AG04450 (cell line): ENCODE results near the gene APPBP2. TPM values are rescaled to one million over a fixed set of nuclear protein-coding genes. Genes with fewer than 3 reads are reported as not detected.

Experiments
- CTCF ChIA-PET: fragments of 300-600, 350-600 bp; formaldehyde crosslinking; extraction: SDS; loops from one replicate; lab custom pipeline; 2022; ENCODE audit warnings: antibody characterized with exemption, inconsistent platforms; lab: Charles Lee
- POLR2A ChIA-PET: fragments of 350-600 bp; formaldehyde crosslinking; extraction: SDS; loops from one replicate; lab custom pipeline; 2021; ENCODE audit warnings: antibody characterized with exemption, inconsistent platforms; lab: Yijun Ruan, JAX
- DNase-seq: peaks from one replicate; pipeline ENCODE4 v3.0.0-alpha.2; 2011; ENCODE audit warnings: low read depth, low spot score
- H3K27ac ChIP-seq: one replicate; pipeline ENCODE4 v1.5.1; 2012; ENCODE audit warnings: low read depth, low read length, control low read depth
- H3K27me3 ChIP-seq: one replicate; pipeline ENCODE4 v1.6.0; 2012; ENCODE audit warnings: low read length; ENCODE audit not compliant: control insufficient read depth, insufficient read depth
- H3K4me3 ChIP-seq: 2 replicates; pipeline ENCODE4 v1.5.1; 2011; ENCODE audit warnings: mild to moderate bottlenecking, low read depth, low read length, control low read depth
- H3K9me3 ChIP-seq: 2 replicates; pipeline ENCODE4 v1.5.1; 2012; ENCODE audit warnings: low read length; ENCODE audit not compliant: control insufficient read depth, insufficient read depth
- polyA plus RNA-seq: library from polyadenylated mRNA; depleted of rRNA; stranded (reverse); fragments of >200 nt; gene quantifications from 2 replicates; pipeline ENCODE4 v1.2.3, GENCODE V29; 2011
- TF ChIP-seq, protein P1 (sequence below): IDR thresholded peaks from 2 replicates; pipeline ENCODE4 v1.5.1; 2011; ENCODE audit warnings: low read depth, low read length, control low read depth, inconsistent platforms

APPBP2 gene
- polyA plus RNA-seq, 1 experiment: 55.1 TPM

DNA sequence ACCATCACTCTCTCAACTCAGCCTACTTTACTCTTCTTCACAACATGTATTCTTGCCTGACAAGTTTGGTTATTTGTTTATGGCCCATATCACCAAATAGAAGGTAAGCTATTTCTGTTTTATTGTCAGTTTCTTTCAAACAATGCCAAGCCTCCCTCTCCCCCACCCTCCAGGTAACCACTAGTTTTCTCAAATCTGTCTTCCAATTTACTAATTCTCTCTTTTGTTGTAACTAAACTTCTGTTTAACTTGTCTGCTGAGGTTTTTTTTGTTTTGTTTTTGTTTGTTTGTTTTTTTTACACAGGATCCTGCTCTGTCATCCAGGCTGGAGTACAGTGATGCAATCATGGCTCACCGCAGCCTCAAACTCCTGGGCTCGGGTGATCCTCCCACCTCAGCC is 68.9 kb downstream of the APPBP2 start:
- ChIA-PET CTCF (interaction anchor here (0.7 to 1.4 kb wide), 2 partner anchors 181 to 226 kb away, joined by 3 to 5 read pairs; no protein-coding TSS in a partner anchor), POLR2A (no interaction called here)
- Histone ChIP-seq H3K27me3 (no peaks in the 10 kb centered on the region), H3K27ac (no peak overlapping the region), H3K9me3 (peaks cover 5% of the 10 kb centered on the region), H3K4me3 (no peak overlapping the region)
- TF ChIP-seq, protein P1, sequence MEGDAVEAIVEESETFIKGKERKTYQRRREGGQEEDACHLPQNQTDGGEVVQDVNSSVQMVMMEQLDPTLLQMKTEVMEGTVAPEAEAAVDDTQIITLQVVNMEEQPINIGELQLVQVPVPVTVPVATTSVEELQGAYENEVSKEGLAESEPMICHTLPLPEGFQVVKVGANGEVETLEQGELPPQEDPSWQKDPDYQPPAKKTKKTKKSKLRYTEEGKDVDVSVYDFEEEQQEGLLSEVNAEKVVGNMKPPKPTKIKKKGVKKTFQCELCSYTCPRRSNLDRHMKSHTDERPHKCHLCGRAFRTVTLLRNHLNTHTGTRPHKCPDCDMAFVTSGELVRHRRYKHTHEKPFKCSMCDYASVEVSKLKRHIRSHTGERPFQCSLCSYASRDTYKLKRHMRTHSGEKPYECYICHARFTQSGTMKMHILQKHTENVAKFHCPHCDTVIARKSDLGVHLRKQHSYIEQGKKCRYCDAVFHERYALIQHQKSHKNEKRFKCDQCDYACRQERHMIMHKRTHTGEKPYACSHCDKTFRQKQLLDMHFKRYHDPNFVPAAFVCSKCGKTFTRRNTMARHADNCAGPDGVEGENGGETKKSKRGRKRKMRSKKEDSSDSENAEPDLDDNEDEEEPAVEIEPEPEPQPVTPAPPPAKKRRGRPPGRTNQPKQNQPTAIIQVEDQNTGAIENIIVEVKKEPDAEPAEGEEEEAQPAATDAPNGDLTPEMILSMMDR: no peak
- DNase-seq: no peak

DNA sequence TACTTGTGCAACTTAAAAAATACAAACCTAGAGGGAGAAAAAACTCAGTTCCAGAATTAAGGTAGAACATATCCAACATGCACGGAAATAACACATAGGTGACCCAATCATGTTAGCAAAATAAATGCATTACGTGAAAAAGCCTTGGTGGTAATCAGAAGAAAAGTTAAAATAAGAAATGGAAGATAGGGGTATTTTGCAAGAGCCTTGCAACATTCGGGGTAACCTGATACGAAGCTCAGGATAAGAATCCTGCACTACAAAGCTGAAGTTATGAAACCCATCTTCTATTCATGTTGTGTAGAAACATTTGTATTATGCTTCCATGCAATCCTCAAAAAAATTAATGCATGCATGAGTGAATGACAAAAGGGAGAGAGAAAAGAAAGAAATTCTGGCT is 70.7 kb downstream of the APPBP2 start:
- CTCF ChIA-PET: interaction anchor here (1.2 kb wide), 1 partner anchor 183 kb away, joined by 4 read pairs; no protein-coding TSS in a partner anchor
- Histone ChIP-seq H3K4me3 (no peak overlapping the region), H3K27me3 (no peaks in the 10 kb centered on the region), H3K9me3 (peaks cover 5% of the 10 kb centered on the region), H3K27ac (no peak overlapping the region)
- TF ChIP-seq, protein P1: no peak
- POLR2A ChIA-PET: interaction anchor here (0.6 kb wide), 1 partner anchor 63 kb away, joined by 6 read pairs; the partner anchor contains the start of gene USP32
- no peak for DNase-seq

DNA sequence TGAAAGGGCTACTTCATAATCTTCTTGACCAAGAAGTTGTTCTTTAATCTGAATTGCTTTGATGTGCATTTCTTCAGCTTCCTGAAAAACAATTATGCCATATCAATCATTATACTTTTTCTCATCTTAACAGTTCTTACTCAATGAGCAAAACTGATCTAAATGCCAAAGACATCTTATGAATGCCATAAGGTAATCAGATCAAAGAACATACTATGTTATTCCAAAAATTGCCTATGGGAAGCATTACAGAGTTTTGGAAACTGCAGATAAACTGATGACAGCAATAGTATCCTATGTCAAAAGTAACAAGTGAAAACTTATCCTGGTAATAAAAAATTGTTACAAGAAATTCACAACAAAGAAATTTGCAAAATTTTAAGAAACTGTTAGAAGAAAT is 74.1 kb downstream of the APPBP2 start:
- DNase-seq: no peak
- TF ChIP-seq, protein P1: no peak
- ChIA-PET POLR2A (no interaction called here), CTCF (no interaction called here)
- no peak overlapping the region for H3K4me3 ChIP-seq
- H3K27ac ChIP-seq: no peak overlapping the region
- no peaks in the 10 kb centered on the region for H3K9me3 ChIP-seq
- H3K27me3 ChIP-seq: no peaks in the 10 kb centered on the region

DNA sequence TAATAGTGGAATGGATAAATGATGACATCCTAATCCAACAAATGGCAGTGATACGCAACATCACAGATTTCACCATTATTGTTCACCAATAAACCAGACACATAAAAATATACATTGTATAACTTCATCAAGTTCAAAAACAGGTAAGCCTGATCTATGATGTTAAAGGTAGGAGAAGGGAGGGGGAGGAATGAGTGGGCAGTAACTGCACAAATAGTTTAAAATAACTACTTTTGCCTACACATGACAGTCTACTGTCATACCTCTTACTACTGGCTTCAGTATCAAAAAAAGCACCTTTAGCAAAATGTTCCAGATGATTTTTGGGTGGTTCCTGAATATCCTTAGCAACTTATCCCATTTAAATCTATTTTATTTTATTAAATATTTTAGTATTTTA is 75.0 kb downstream of the APPBP2 start:
- ChIA-PET POLR2A (no interaction called here), CTCF (no interaction called here)
- H3K4me3 ChIP-seq: no peak overlapping the region

DNA sequence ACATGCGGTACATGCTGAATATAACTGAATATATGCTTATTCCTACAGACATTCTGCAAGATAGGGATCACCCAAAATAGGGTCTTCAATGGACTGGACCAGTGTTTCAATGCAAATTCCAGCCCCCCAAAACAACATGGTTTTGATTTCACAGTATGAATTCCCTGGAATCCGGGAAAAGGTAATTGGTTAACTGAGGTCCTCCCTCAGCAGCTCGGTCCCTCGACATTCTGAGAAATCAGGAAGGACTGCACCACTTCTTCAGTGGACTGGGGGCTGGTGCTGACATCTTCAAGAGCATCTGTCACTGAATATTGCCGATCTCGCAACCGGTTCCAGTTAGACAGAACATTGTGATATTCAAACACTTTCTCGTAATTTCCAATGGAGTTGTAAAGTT is 78.7 kb downstream of the APPBP2 start:
- no peak overlapping the region for H3K4me3 ChIP-seq
- no peak overlapping the region for H3K27ac ChIP-seq
- H3K27me3 ChIP-seq: no peaks in the 10 kb centered on the region
- ChIA-PET CTCF (interaction anchor here (1.0 kb wide), 1 partner anchor 192 kb away, joined by 4 read pairs; no protein-coding TSS in a partner anchor), POLR2A (no interaction called here)
- DNase-seq: no peak
- TF ChIP-seq, protein P1: no peak
- H3K9me3 ChIP-seq: no peaks in the 10 kb centered on the region

More for the DNA sequence above, 75.0 kb downstream of the APPBP2 start:
- Histone ChIP-seq H3K9me3 (no peaks in the 10 kb centered on the region), H3K27ac (no peak overlapping the region), H3K27me3 (no peaks in the 10 kb centered on the region)
- no peak for DNase-seq
- TF ChIP-seq, protein P1: no peak
